Measurements from ENCODE around the gene DEAF1. TPM values are rescaled to one million over a fixed set of nuclear protein-coding genes. Genes with fewer than 3 reads are reported as not detected.

DEAF1 gene
- total RNA-seq, 1 experiment from 2014 or later, result 33.9 TPM

- H3K4me3 ChIP-seq (replicated peaks in 1 of 2; ENCODE audit: low read depth in 1 of 2, low read length in 2 of 2), result no peak overlapping the region
- no peaks in the 10 kb centered on the region for H3K27me3 ChIP-seq (ENCODE audit: insufficient read depth, low read length)
- H3K9ac ChIP-seq (ENCODE audit: low read length), result no peak overlapping the region
- TF ChIP-seq ELF1 (IDR thresholded peaks at IDR 0.05; ENCODE audit: borderline replicate concordance, low read depth), result no peak
- TF ChIP-seq YY1 (IDR thresholded peaks at IDR 0.05; ENCODE audit: extremely low read depth, insufficient replicate concordance, low read depth, low read length), result no peak
- TF ChIP-seq CBX3 (IDR thresholded peaks at IDR 0.05; ENCODE audit: low read depth), result no peak
- no peak for TF ChIP-seq POLR2A (IDR thresholded peaks at IDR 0.05; ENCODE audit: borderline replicate concordance, extremely low read depth, insufficient read depth, insufficient read length)
- no peak for TF ChIP-seq EZH2phosphoT487 (IDR thresholded peaks at IDR 0.05; ENCODE audit: borderline replicate concordance)
- TF ChIP-seq FOSL1 (IDR thresholded peaks at IDR 0.05; ENCODE audit: low read depth), result no peak
- TF ChIP-seq EZH2 (IDR thresholded peaks at IDR 0.05), result no peak
- H3K79me2 ChIP-seq (ENCODE audit: insufficient read depth, low read length), result peaks cover 81% of the 10 kb centered on the region
- intact Hi-C loops (cut with micrococcal nuclease), result no loop called here
- H3K9me3 ChIP-seq (ENCODE audit: control insufficient read depth in 1 of 2, insufficient read depth in 1 of 2, low read depth in 1 of 2, low read length in 2 of 2), result no peaks in the 10 kb centered on the region
- peaks cover 60 to 64% of the 10 kb centered on the region in 2 experiments for H3K36me3 ChIP-seq (ENCODE audit: control insufficient read depth in 1 of 2, insufficient read depth in 2 of 2, low read length in 2 of 2)
- no peak for ATAC-seq
- RAD21 ChIA-PET (ENCODE audit: low non-redundant PET in 1 of 2, low total read pairs in 2 of 2, uncharacterized antibody in 2 of 2, unreplicated experiment in 2 of 2), result no interaction called here
- no peaks in the 10 kb centered on the region for H3K9me2 ChIP-seq (ENCODE audit: insufficient read depth)
- POLR2A ChIA-PET, result no interaction called here
- CTCF ChIA-PET, result no interaction called here
- no peak for DNase-seq (ENCODE audit: low read depth, low spot score)
- no peak overlapping the region for H3K4me2 ChIP-seq (ENCODE audit: low read length)
- no peaks in the 10 kb centered on the region for H4K20me1 ChIP-seq (ENCODE audit: insufficient read depth)
- H3K4me1 ChIP-seq (ENCODE audit: control insufficient read depth in 1 of 2, insufficient read depth in 2 of 2, low read length in 2 of 2), result peaks cover 0 to 8% of the 10 kb centered on the region in 2 experiments; a peak in 2 of 4 replicates
- no peak overlapping the region for H2AFZ ChIP-seq (ENCODE audit: low read depth, low read length, poor library complexity, severe bottlenecking)
- no peak overlapping the region for H3K27ac ChIP-seq (ENCODE audit: low read depth, low read length)
- BruUV-seq (replicated peaks), result no TSS peak
Measured at GRCh38 chr11:598005-598680, 96.9 kb downstream of the DEAF1 start.

GRCh38 chr11:597166-597725 is 97.8 kb downstream of the DEAF1 start:
- DNase-seq (ENCODE audit: low read depth, low spot score), result no peak
- POLR2A ChIA-PET, result no interaction called here
- H2AFZ ChIP-seq (ENCODE audit: low read depth, low read length, poor library complexity, severe bottlenecking), result no peak overlapping the region
- H3K79me2 ChIP-seq (ENCODE audit: insufficient read depth, low read length), result peaks cover 82% of the 10 kb centered on the region
- no peak overlapping the region for H3K4me3 ChIP-seq (replicated peaks in 1 of 2; ENCODE audit: low read depth in 1 of 2, low read length in 2 of 2)
- intact Hi-C loops (cut with micrococcal nuclease), result no loop called here
- peaks cover 66 to 69% of the 10 kb centered on the region in 2 experiments for H3K36me3 ChIP-seq (ENCODE audit: control insufficient read depth in 1 of 2, insufficient read depth in 2 of 2, low read length in 2 of 2)
- no peak overlapping the region for H3K9ac ChIP-seq (ENCODE audit: low read length)
- H4K20me1 ChIP-seq (ENCODE audit: insufficient read depth), result no peaks in the 10 kb centered on the region
- no peaks in the 10 kb centered on the region for H3K9me2 ChIP-seq (ENCODE audit: insufficient read depth)
- ATAC-seq, result peak; percentile 78
- H3K27me3 ChIP-seq (ENCODE audit: insufficient read depth, low read length), result no peaks in the 10 kb centered on the region
- CTCF ChIA-PET, result no interaction called here
- no TSS peak for BruUV-seq (replicated peaks)
- no peaks in the 10 kb centered on the region for H3K9me3 ChIP-seq (ENCODE audit: control insufficient read depth in 1 of 2, insufficient read depth in 1 of 2, low read depth in 1 of 2, low read length in 2 of 2)
- TF ChIP-seq JUND (IDR thresholded peaks at IDR 0.05) (no peak), ZFX (IDR thresholded peaks at IDR 0.05) (no peak), RAD21 (IDR thresholded peaks at IDR 0.05; ENCODE audit: low read depth) (no peak), CTCF (IDR thresholded peaks at IDR 0.05 in 2 of 3, conservative IDR thresholded peaks at IDR 0.05 in 1 of 3; ENCODE audit: borderline replicate concordance in 1 of 3, insufficient read depth in 1 of 3, low read depth in 2 of 3, low read length in 2 of 3) (peak in 2 of 3 experiments; percentile 34 to 41; a peak in 3 of 6 replicates)
- H3K27ac ChIP-seq (ENCODE audit: low read depth, low read length), result no peak overlapping the region; the same call in 1 of the 2 replicates
- H3K4me2 ChIP-seq (ENCODE audit: low read length), result no peak overlapping the region
- peaks cover 0 to 8% of the 10 kb centered on the region in 2 experiments; a peak in 2 of 4 replicates for H3K4me1 ChIP-seq (ENCODE audit: control insufficient read depth in 1 of 2, insufficient read depth in 2 of 2, low read length in 2 of 2)
- RAD21 ChIA-PET (ENCODE audit: low non-redundant PET in 1 of 2, low total read pairs in 2 of 2, uncharacterized antibody in 2 of 2, unreplicated experiment in 2 of 2), result no interaction called here

Measured in HCT116 (cell line).